Activated naive CD4-positive, alpha-beta T cell treated with Interleukin-2 at 50 U/mL for 16 hours (primary cell): Measurements from ENCODE around the gene ARMH1.
"Not testable (repeated sequence)": the region's sequence is repeated elsewhere in the genome, so short reads cannot be mapped to it uniquely, and the experiment has no call there.

Experiments used
- DNase-seq: peaks from one replicate; pipeline ENCODE4 v3.0.0-alpha.2; 2020

The ARMH1 gene

GRCh38 chr1:44645476-44646244 is 28.9 kb upstream of the ARMH1 start:
- no peak for DNase-seq

- no peak for DNase-seq
Measured at GRCh38 chr1:44646261-44647110, 28.0 kb upstream of the ARMH1 start.

DNA sequence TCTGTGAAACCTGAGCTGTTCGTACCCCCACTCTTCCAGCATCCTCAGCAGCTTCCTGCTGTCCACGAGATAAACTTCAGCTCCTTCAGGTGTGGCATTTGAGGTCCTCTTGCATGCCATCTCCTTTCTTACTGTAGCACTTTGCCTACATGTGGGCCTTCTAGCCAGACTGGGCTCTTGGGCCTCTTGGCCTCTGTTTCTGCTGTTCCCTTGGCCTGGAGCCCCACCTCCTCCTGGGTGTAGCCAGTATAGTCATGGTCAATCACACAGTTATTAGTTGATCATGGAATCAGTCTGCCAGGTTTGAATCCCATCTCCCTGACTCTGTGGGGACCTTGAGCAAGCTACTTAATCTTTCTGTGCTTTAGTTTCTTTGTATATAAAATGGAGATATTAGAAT is 26.6 kb upstream of the ARMH1 start:
- DNase-seq: no peak

- no peak for DNase-seq
Measured at GRCh38 chr1:44648529-44649250, 25.8 kb upstream of the ARMH1 start.

DNA sequence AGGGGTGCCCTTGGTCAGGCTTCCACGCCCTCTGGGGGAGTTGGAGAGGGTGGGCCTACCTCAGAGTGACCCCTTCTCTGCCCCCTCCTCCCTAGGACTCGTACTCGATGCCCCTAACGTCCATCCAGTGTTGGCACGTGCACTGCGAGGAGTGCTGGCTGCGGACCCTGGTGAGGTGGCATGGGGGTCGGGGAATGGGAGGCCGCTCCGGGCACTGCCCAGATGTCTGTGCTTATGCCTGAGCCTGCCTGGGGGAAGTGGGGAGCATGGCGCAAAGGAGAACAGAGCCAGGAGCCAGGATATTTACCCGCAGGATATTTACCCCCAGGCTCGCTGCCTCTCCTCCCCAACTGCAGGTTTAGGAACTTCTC is 24.7 kb upstream of the ARMH1 start:
- DNase-seq: no peak

DNA sequence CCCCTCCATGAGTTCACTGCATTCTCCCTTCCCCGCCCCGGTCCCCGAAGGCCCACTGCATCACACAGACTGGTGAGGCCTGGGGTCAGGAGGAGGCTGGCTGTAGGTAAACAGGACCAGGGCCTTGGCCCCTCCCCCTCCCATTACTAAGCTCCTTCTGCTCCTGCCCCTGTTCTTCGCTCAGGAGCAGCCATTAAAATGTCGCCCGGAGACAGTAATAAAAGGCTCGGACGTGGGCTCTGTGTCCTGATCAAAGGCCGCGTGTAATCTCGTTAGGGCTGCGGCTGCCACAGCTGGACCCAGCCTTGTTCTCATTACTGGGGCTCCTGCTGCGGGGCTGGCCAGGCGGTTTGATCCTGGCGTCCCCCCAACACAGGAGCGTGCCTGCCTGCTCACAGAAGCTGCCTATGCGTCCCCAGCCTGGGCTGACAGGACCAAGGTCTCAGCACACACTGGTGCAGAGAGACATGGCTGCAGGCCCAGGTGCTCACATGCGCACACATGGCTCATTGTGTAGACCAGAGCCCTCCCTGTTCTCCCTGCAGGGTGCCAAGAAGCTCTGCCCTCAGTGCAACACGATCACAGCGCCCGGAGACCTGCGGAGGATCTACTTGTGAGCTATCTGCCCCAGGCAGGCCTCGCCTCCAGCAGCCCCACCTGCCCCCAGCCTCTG is 24.2 kb upstream of the ARMH1 start:
- DNase-seq: no peak

- no peak for DNase-seq
Measured at GRCh38 chr1:44651069-44651468, 23.4 kb upstream of the ARMH1 start.

- peak; percentile 80 for DNase-seq
Measured at GRCh38 chr1:44652445-44653106, 21.9 kb upstream of the ARMH1 start.

GRCh38 chr1:44653107-44653964 is 21.2 kb upstream of the ARMH1 start:
- DNase-seq: no peak

GRCh38 chr1:44654621-44655187 is 19.8 kb upstream of the ARMH1 start:
- no peak for DNase-seq

DNA sequence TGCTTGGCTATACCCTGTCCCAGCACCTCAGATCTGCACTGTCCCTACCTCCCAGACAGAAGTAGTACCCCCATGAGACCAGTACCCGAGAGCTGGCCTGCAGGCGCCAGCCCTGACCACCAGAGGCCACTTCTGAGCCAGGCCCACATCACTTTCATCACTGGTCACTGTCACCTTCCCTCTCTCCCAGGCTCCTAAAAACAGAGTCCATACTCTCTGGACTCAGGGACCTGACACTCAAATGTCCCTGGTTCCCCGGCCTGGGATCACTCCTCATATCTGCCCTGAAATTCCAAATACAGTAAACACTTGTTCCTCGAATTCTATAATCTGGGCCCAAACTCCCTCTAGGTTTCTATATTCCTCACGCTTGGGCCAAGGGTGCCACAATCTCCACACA is 18.9 kb upstream of the ARMH1 start:
- no peak for DNase-seq

GRCh38 chr1:44659566-44659965 is 14.9 kb upstream of the ARMH1 start:
- no peak for DNase-seq

GRCh38 chr1:44660176-44660575 is 14.3 kb upstream of the ARMH1 start:
- DNase-seq: no peak

DNA sequence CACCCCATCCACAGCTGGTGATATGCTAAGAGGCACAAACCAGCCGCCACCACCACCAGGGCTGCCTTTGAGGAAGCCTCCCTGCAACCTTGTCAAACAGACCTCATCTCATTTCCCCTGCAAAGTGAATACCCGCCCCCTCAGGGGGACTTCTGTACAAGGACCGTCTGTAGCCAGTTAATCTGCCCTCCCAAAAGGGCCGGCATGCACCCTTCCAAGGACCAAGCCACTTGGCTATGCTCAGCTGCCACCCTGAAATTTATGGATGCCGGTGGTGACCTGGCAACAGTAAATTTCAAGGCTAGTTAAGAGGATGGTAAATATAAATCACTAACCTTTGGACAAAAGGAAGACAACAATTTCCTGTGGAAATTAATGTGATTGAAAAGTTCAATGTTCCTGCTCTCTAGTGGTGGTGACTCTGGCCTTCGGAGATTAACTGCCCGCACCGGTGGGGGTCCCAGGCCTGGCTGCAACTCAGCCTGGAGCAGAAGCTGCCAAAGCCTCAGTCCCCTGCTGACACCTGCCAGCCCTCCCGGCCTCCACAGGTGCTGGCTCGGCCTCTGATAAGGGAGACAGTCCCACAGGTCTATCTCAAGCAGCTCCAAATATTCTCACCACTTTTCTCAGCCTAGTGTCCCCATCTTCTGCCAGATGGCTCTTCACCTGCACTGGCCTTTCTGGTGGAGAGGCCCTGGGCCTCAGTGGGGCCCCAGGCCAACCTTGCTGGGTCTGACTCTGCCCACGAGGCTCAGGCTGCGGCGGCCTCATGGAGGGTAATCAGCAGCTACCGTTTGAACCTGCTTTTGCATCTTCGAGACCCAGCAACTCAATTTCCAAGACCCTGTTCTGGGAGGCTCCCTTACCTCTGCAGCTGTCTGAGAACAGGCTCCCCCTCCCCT is 12.5 kb upstream of the ARMH1 start:
- no peak for DNase-seq

DNA sequence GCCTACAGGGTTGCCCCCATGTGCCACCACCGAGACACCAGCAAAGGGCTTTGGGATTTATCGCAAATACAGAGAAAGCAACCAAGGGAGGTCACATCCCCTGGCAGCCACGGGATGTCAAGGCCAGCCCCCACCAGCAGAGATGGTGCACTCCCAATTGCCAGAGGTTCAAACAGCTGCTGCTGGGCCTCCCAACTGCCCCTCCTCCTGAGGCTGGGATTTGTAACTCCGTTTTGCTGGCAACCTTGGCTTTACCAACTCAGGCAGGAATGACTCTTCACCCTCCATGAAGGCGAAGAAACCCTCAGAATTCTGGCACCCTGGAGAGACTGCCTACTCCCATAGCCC is 11.9 kb upstream of the ARMH1 start:
- DNase-seq: no peak

- DNase-seq: no peak
Measured at GRCh38 chr1:44663417-44663816, 11.1 kb upstream of the ARMH1 start.

GRCh38 chr1:44664730-44665370 is 9.7 kb upstream of the ARMH1 start:
- DNase-seq: peak; percentile 56

- not testable (repeated sequence) for DNase-seq
Measured at GRCh38 chr1:44666719-44667118, 7.8 kb upstream of the ARMH1 start.
